Testis (tissue), 3 donors: ENCODE data around the gene SMAD7. TPM values are rescaled to one million over a fixed set of nuclear protein-coding genes. Genes with fewer than 3 reads are reported as not detected.

Experiments
- DNase-seq: peaks from one replicate; pipeline ENCODE4 v3.0.0-alpha.2; 2019
- H3K27ac ChIP-seq, 2 donors: fragments of 200-600 bp; sonication (generic); one replicate each; pipeline ENCODE4 v1.5.1; 2019
- H3K27me3 ChIP-seq: fragments of 200-600 bp; sonication (generic); one replicate; pipeline ENCODE4 v1.5.1; 2019
- H3K36me3 ChIP-seq: fragments of 200-600 bp; sonication (generic); one replicate; pipeline ENCODE4 v1.5.1; 2017; ENCODE audit warnings: low read depth; ENCODE audit errors: missing control alignments
- H3K4me1 ChIP-seq: fragments of 200-600 bp; sonication (generic); one replicate; pipeline ENCODE4 v1.5.1; 2019
- H3K4me3 ChIP-seq, 2 donors: fragments of 200-600 bp; sonication (generic); one replicate each; pipeline ENCODE4 v1.5.1; 2017 to 2019
- H3K9me3 ChIP-seq: fragments of 200-600 bp; sonication (generic); one replicate; pipeline ENCODE4 v1.5.1; 2017
- CTCF ChIP-seq, 3 experiments: fragments of 450-650 bp in 2 of 3; fragments of 200-600 bp in 1 of 3; sonication (generic) in 1 of 3; IDR thresholded peaks; one replicate each; pipeline ENCODE4 v1.5.1; 2016 to 2019; ENCODE audit warnings: antibody characterized with exemption in 3 of 3, mild to moderate bottlenecking in 2 of 3, moderate library complexity in 1 of 3
- POLR2A ChIP-seq: fragments of 450-650 bp; IDR thresholded peaks from one replicate; pipeline ENCODE4 v1.6.1; 2017; ENCODE audit warnings: antibody characterized with exemption, mild to moderate bottlenecking, moderate library complexity
- WGBS, 2 donors: methylation state at CpG; one replicate each; pipeline ENCODE4 v1.1.5; 2018; 5-methylcytosine and 5-hydroxymethylcytosine counted together
- intact Hi-C: fragments of 100-400 bp; cut with DNase I; formaldehyde crosslinking; loops from one replicate; pipeline ENCODE4 v1.15.1; 2023; ENCODE audit warnings: low total_unique reads
- polyA plus RNA-seq: library from polyadenylated mRNA; stranded (reverse); fragments of 350-450 nt; fragmentation: Illumina TruSeq; extraction: RNeasy Lipid Tissue Mini Kit (QIAGEN cat#74804); gene quantifications from one replicate; pipeline ENCODE4 v1.2.3, GENCODE V29; 2014; ENCODE audit warnings: low read depth, low replicate concordance; ENCODE audit not compliant: insufficient read depth
- total RNA-seq, 2 donors: library from RNA; depleted of rRNA; stranded (reverse); fragments of >200 nt; gene quantifications; one replicate each; pipeline ENCODE4 v1.2.3, GENCODE V29; 2016

Gene SMAD7
- total and polyA plus RNA-seq, 3 donors from 2014 or later: 7.5 to 14.6 (median 9.8) TPM

GRCh38 chr18:48919547-48919946, 31.2 kb downstream of the SMAD7 start:
- Histone ChIP-seq H3K9me3 (no peaks in the 10 kb centered on the region), H3K4me1 (peaks cover 22% of the 10 kb centered on the region)

DNA sequence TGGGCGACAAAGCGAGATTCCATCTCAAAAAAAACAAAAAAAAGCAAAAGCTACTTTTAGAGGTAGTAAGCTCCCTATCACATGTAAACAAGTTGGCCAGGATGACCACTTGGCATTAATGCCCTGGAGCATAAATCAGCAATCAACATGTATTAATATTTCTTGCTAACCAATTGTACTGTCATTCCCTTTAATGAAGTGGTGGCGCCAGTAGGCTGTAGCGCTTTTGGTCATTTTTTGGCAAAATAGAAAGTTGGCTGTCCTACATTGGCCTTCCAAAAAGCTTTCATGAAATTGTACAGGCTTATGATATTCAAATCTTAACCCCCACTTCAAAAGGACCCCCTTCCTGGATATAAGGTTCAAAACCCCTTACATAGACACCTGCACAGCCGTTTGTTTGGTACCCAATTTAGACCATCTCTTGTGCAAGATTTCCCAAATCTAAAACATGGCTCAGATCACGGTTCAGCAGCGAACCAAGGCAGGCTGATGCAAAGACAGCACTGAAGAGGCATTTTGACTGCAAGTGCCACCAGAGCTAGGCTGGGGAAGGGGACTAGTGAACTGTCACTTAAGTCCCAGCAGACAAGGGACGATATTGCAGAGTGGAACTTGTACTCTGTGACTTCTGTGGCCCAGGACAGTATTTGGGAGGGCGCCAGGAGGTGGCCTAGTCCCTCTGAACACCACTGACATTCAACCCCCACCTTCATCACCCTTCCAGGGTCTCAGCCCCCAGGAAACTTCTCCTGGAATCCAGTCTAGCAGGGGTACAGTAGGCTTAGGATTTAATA, 31.9 kb downstream of the SMAD7 start:
- Histone ChIP-seq H3K36me3 (no peaks in the 10 kb centered on the region), H3K27ac (no peak overlapping the region), H3K9me3 (no peaks in the 10 kb centered on the region), H3K27me3 (no peaks in the 10 kb centered on the region), H3K4me1 (peaks cover 17% of the 10 kb centered on the region), H3K4me3 (no peak overlapping the region)
- intact Hi-C loops: no loop called here
- WGBS, 2 donors: 95 to 97% methylated on average over 7 to 9 of the region's 9 CpGs
- DNase-seq: no peak
- TF ChIP-seq CTCF (IDR thresholded peaks at IDR 0.05) (no peak), POLR2A (no peak)

More at GRCh38 chr18:48919547-48919946, 31.2 kb downstream of the SMAD7 start:
- Histone ChIP-seq H3K36me3 (no peaks in the 10 kb centered on the region), H3K27ac (no peak overlapping the region), H3K27me3 (no peaks in the 10 kb centered on the region), H3K4me3 (no peak overlapping the region)
- 62 to 83% methylated on average over 3 of the region's 3 CpGs for WGBS, 2 donors
- TF ChIP-seq CTCF (IDR thresholded peaks at IDR 0.05) (no peak), POLR2A (no peak)
- no peak for DNase-seq
- intact Hi-C loops: no loop called here

GRCh38 chr18:48917579-48918517, 32.9 kb downstream of the SMAD7 start:
- no peak for DNase-seq
- Histone ChIP-seq H3K4me1 (peaks cover 8% of the 10 kb centered on the region), H3K27me3 (no peaks in the 10 kb centered on the region), H3K4me3 (no peak overlapping the region), H3K27ac (no peak overlapping the region), H3K9me3 (no peaks in the 10 kb centered on the region), H3K36me3 (no peaks in the 10 kb centered on the region)
- 90 to 91% methylated on average over 25 to 26 of the region's 26 CpGs for WGBS, 2 donors
- intact Hi-C loops: no loop called here
- TF ChIP-seq POLR2A (no peak), CTCF (IDR thresholded peaks at IDR 0.05) (no peak)

GRCh38 chr18:48915626-48916425, 34.9 kb downstream of the SMAD7 start:
- TF ChIP-seq POLR2A (no peak), CTCF (IDR thresholded peaks at IDR 0.05) (no peak)
- no peaks in the 10 kb centered on the region for H3K4me1 ChIP-seq
- intact Hi-C loops: no loop called here
- no peak overlapping the region for H3K4me3 ChIP-seq
- H3K9me3 ChIP-seq: no peaks in the 10 kb centered on the region
- no peaks in the 10 kb centered on the region for H3K36me3 ChIP-seq
- no peak for DNase-seq
- WGBS, 2 donors: 85 to 90% methylated on average over 4 to 10 of the region's 10 CpGs
- no peaks in the 10 kb centered on the region for H3K27me3 ChIP-seq
- H3K27ac ChIP-seq: no peak overlapping the region
